Muscle layer of colon (tissue), 2 donors: ENCODE data around the gene AIMP2.

Source experiments
- H3K27ac ChIP-seq: one replicate; pipeline ENCODE4 v1.7.0; 2013; ENCODE audit warnings: low read depth, mild to moderate bottlenecking, low read length, moderate library complexity
- H3K27me3 ChIP-seq, 2 donors: one replicate each; pipeline ENCODE4 v1.7.0; 2013; ENCODE audit warnings: low read length in 2 of 2, mild to moderate bottlenecking in 2 of 2; ENCODE audit not compliant: insufficient read depth in 2 of 2, control insufficient read depth in 1 of 2
- H3K36me3 ChIP-seq: one replicate; pipeline ENCODE4 v1.7.0; 2013; ENCODE audit warnings: mild to moderate bottlenecking, low read length; ENCODE audit not compliant: insufficient read depth
- H3K4me1 ChIP-seq: one replicate; pipeline ENCODE4 v1.7.0; 2013; ENCODE audit warnings: mild to moderate bottlenecking, low read length; ENCODE audit not compliant: insufficient read depth
- H3K4me3 ChIP-seq, 2 donors: one replicate each; pipeline ENCODE4 v1.7.0; 2013; ENCODE audit warnings: low read length in 2 of 2, low read depth in 1 of 2, mild to moderate bottlenecking in 1 of 2, moderate library complexity in 1 of 2
- H3K9ac ChIP-seq: one replicate; pipeline ENCODE4 v1.7.0; 2013; ENCODE audit warnings: low read length
- H3K9me3 ChIP-seq: one replicate; pipeline ENCODE4 v1.7.0; 2013; ENCODE audit warnings: mild to moderate bottlenecking, low read length
- donor health status: abdominal sarcoma.
- donor health status: Adenocarcinoma of cecum.

Gene AIMP2

GRCh38 chr7:6011541-6011940, 2.5 kb downstream of the AIMP2 start:
- peaks cover 28% of the 10 kb centered on the region for H3K4me1 ChIP-seq

GRCh38 chr7:6012355-6013104, 3.5 kb downstream of the AIMP2 start:
- Histone ChIP-seq H3K27me3 (no peaks in the 10 kb centered on the region), H3K36me3 (peaks cover 7% of the 10 kb centered on the region), H3K9ac (no peak overlapping the region), H3K4me3 (no peak overlapping the region), H3K4me1 (peaks cover 30% of the 10 kb centered on the region), H3K9me3 (no peaks in the 10 kb centered on the region), H3K27ac (no peak overlapping the region)

More at GRCh38 chr7:6011541-6011940, 2.5 kb downstream of the AIMP2 start:
- Histone ChIP-seq H3K4me3 (no peak overlapping the region), H3K27me3 (no peaks in the 10 kb centered on the region), H3K27ac (no peak overlapping the region), H3K9me3 (no peaks in the 10 kb centered on the region), H3K36me3 (peaks cover 4% of the 10 kb centered on the region), H3K9ac (no peak overlapping the region)

- Histone ChIP-seq H3K9ac (no peak overlapping the region), H3K9me3 (no peaks in the 10 kb centered on the region), H3K36me3 (peaks cover 23% of the 10 kb centered on the region), H3K27me3 (no peaks in the 10 kb centered on the region), H3K4me3 (no peak overlapping the region), H3K27ac (peak overlapping the region; percentile 29), H3K4me1 (peaks cover 19% of the 10 kb centered on the region)
Observed at GRCh38 chr7:6015917-6016652, 7.0 kb downstream of the AIMP2 start.

GRCh38 chr7:6016653-6016966, 7.5 kb downstream of the AIMP2 start:
- Histone ChIP-seq H3K27ac (no peak overlapping the region), H3K9me3 (no peaks in the 10 kb centered on the region), H3K27me3 (no peaks in the 10 kb centered on the region), H3K36me3 (peaks cover 23% of the 10 kb centered on the region), H3K4me1 (peaks cover 18% of the 10 kb centered on the region), H3K4me3 (no peak overlapping the region), H3K9ac (no peak overlapping the region)

- H3K27me3 ChIP-seq = no peaks in the 10 kb centered on the region
- no peak overlapping the region for H3K9ac ChIP-seq
- no peak overlapping the region for H3K4me3 ChIP-seq
- H3K36me3 ChIP-seq = peaks cover 54% of the 10 kb centered on the region
- peaks cover 11% of the 10 kb centered on the region for H3K4me1 ChIP-seq
- H3K9me3 ChIP-seq = no peaks in the 10 kb centered on the region
- no peak overlapping the region for H3K27ac ChIP-seq
Observed at GRCh38 chr7:6020371-6021286, 11.6 kb downstream of the AIMP2 start.

- H3K9ac ChIP-seq = no peak overlapping the region
- H3K27ac ChIP-seq = no peak overlapping the region
- H3K4me1 ChIP-seq = no peaks in the 10 kb centered on the region
- no peak overlapping the region for H3K4me3 ChIP-seq
- no peaks in the 10 kb centered on the region for H3K27me3 ChIP-seq
- no peaks in the 10 kb centered on the region for H3K9me3 ChIP-seq
- peaks cover 67% of the 10 kb centered on the region for H3K36me3 ChIP-seq
Observed at GRCh38 chr7:6022707-6023106, 13.6 kb downstream of the AIMP2 start.

- Histone ChIP-seq H3K9me3 (no peaks in the 10 kb centered on the region), H3K9ac (no peak overlapping the region), H3K4me1 (no peaks in the 10 kb centered on the region), H3K27me3 (no peaks in the 10 kb centered on the region), H3K4me3 (no peak overlapping the region), H3K36me3 (peaks cover 71% of the 10 kb centered on the region), H3K27ac (no peak overlapping the region)
Observed at GRCh38 chr7:6023974-6024435, 14.9 kb downstream of the AIMP2 start.

GRCh38 chr7:6026011-6026819, 17.1 kb downstream of the AIMP2 start:
- no peaks in the 10 kb centered on the region for H3K4me1 ChIP-seq
- H3K9ac ChIP-seq = no peak overlapping the region
- H3K27me3 ChIP-seq = no peaks in the 10 kb centered on the region
- no peak overlapping the region for H3K4me3 ChIP-seq
- H3K9me3 ChIP-seq = no peaks in the 10 kb centered on the region
- peak overlapping the region; percentile 21 for H3K27ac ChIP-seq
- H3K36me3 ChIP-seq = peaks cover 63% of the 10 kb centered on the region

GRCh38 chr7:6026820-6027311, 17.8 kb downstream of the AIMP2 start:
- H3K36me3 ChIP-seq = peaks cover 63% of the 10 kb centered on the region
- H3K9me3 ChIP-seq = no peaks in the 10 kb centered on the region
- no peak overlapping the region for H3K9ac ChIP-seq
- H3K27me3 ChIP-seq = no peaks in the 10 kb centered on the region
- H3K4me1 ChIP-seq = no peaks in the 10 kb centered on the region
- no peak overlapping the region for H3K27ac ChIP-seq
- no peak overlapping the region for H3K4me3 ChIP-seq

GRCh38 chr7:6027806-6028365, 18.8 kb downstream of the AIMP2 start:
- no peak overlapping the region for H3K4me3 ChIP-seq
- no peaks in the 10 kb centered on the region for H3K4me1 ChIP-seq
- H3K27ac ChIP-seq = no peak overlapping the region
- no peak overlapping the region for H3K9ac ChIP-seq
- peaks cover 54% of the 10 kb centered on the region for H3K36me3 ChIP-seq
- no peaks in the 10 kb centered on the region for H3K9me3 ChIP-seq
- no peaks in the 10 kb centered on the region for H3K27me3 ChIP-seq
